ENCODE results near the gene MBD5.

GRCh38 chr2:148258124-148258523 is 237.2 kb downstream of the MBD5 start:
- TF ChIP-seq CBX8 (IDR thresholded peaks at IDR 0.05) (no peak), RAD21 (conservative IDR thresholded peaks at IDR 0.05 in 1 of 2, IDR thresholded peaks at IDR 0.05 in 1 of 2) (no peak), ZFP36 (IDR thresholded peaks at IDR 0.05; ENCODE audit: borderline replicate concordance, partially characterized antibody) (no peak), JUN (IDR thresholded peaks at IDR 0.05) (no peak), SMC3 (IDR thresholded peaks at IDR 0.05) (no peak), POLR2A (IDR thresholded peaks at IDR 0.05; ENCODE audit: low read length) (no peak), NR3C1 (IDR thresholded peaks at IDR 0.05) (no peak), CEBPB (IDR thresholded peaks at IDR 0.05) (no peak), ESRRA (IDR thresholded peaks at IDR 0.05; ENCODE audit: borderline replicate concordance, low read length) (no peak), MYC (IDR thresholded peaks at IDR 0.05; ENCODE audit: borderline replicate concordance, low read length) (no peak)
- TF ChIP-seq, protein P1, sequence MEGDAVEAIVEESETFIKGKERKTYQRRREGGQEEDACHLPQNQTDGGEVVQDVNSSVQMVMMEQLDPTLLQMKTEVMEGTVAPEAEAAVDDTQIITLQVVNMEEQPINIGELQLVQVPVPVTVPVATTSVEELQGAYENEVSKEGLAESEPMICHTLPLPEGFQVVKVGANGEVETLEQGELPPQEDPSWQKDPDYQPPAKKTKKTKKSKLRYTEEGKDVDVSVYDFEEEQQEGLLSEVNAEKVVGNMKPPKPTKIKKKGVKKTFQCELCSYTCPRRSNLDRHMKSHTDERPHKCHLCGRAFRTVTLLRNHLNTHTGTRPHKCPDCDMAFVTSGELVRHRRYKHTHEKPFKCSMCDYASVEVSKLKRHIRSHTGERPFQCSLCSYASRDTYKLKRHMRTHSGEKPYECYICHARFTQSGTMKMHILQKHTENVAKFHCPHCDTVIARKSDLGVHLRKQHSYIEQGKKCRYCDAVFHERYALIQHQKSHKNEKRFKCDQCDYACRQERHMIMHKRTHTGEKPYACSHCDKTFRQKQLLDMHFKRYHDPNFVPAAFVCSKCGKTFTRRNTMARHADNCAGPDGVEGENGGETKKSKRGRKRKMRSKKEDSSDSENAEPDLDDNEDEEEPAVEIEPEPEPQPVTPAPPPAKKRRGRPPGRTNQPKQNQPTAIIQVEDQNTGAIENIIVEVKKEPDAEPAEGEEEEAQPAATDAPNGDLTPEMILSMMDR (IDR thresholded peaks at IDR 0.05), result no peak

Data from A549 (cell line).